Loucy (cell line): ENCODE data around the gene CHCHD6.

Experiments used
- CTCF ChIP-seq: fragments of 200-600 bp; sonication (generic); conservative IDR thresholded peaks from 2 replicates; pipeline ENCODE4 v1.5.1; 2014; ENCODE audit warnings: mild to moderate bottlenecking, antibody characterized with exemption, low read length
- EZH2phosphoT487 ChIP-seq: fragments of 200-600 bp; IDR thresholded peaks from 2 replicates; pipeline ENCODE4 v1.6.1; 2018; ENCODE audit warnings: antibody characterized with exemption, mild to moderate bottlenecking, moderate library complexity, borderline replicate concordance

GRCh38 chr3:126664591-126665214, 39.3 kb upstream of the CHCHD6 start:
- TF ChIP-seq CTCF (peak; percentile 52), EZH2phosphoT487 (no peak)
